Endometrium (tissue), 2 donors: ENCODE results near the gene NKX2-8.
A peak's percentile ranks its signal among the peaks of the same experiment; 100 is the strongest.
"Not testable (repeated sequence)": the region's sequence is repeated elsewhere in the genome, so short reads cannot be mapped to it uniquely, and the experiment has no call there.

Source experiments
- FAIRE-seq: peaks from 2 replicates; lab custom pipeline; 2012; peaks lifted over from hg19 to GRCh38; lab: Jason Lieb, UNC
- donor health status: control.
- donor health status: control.

Gene NKX2-8

GRCh38 chr14:36580141-36580855, 2.1 kb downstream of the NKX2-8 start:
- FAIRE-seq, result no peak

DNA sequence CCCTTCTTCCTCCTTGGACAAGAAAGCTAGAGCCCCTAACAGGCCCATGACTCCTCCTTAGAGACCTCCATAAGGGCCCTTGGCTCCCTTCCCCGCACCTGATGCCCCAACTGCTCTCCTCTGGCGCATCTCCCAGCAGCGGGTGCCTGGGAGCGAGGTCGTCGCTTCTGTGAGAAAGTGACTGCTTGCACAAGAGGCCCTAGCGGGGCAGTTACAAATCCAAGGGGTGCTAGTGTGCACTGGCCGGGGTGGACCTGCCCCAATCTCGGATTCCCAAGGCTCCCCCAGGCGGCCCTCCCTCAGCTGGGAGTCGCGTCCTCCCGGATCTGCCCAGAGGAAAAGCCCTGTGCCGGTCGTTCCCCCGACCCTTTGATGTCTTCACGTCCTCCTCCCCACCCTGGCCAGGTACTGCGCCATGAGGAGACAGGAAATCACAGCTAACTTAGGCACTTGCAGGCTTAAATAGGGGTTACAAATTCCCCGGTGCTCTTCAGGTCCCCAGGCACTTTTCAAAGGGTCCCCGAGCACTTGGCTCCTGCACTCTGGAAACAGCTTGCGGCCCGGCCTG, 2.8 kb downstream of the NKX2-8 start:
- FAIRE-seq, result no peak

DNA sequence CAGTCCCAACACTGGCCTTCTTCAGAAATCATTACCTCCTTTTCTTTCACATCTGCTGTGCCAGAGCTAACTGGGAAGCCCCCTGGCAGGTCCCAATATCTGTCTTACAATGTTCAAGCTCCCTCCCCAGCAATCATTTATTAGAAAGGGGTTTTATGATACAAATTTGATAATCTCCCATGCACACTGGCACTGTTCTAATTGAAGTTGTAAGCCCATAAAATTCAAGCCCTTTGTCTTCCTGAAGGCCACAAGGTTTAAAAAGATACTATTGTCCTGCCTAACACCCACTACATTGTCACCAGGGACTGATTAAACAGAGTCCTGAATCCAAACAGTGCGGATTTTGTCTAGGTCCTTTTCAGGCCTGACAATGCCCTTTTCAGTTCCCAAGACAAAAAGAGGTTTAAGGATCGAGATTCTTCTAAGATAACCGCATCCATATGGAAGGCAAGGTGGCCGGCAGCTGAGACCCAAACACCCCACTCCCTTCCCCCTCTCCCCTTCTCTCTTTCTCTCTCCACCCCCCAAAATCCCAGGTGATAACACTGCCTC, 3.3 kb downstream of the NKX2-8 start:
- FAIRE-seq, result no peak

- no peak for FAIRE-seq
These were observed 12.3 kb downstream of the NKX2-8 start for GRCh38 chr14:36570065-36570464.

DNA sequence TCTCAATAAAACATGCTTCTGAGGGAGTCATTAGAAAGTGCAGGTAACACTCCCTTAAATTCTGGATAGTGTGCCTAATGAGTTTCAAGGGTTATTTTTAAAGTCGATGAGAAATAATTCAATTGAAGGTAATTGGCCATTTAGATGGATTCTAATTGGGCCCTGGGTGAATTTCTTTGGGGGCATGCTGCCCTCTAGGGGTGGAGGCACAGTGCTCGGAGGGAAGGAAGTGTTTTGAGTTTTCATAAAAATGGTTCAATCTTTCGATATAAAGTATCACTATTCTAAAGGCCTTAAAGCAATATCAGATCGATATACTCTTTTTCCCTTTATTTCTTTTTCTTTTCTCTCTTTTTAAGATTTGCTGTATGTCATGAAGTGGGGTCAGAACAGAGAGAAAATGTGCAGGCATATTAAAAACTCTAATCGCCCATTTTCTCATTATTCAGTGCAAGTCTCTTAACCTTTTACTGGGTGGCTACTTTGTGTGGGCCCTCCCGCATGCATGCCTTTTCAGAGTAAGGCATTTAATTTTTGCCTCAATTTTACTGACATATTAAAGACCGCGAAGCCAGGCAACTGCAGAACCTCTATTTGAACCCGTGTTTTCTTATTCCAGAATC, 25.5 kb downstream of the NKX2-8 start:
- FAIRE-seq, result no peak

DNA sequence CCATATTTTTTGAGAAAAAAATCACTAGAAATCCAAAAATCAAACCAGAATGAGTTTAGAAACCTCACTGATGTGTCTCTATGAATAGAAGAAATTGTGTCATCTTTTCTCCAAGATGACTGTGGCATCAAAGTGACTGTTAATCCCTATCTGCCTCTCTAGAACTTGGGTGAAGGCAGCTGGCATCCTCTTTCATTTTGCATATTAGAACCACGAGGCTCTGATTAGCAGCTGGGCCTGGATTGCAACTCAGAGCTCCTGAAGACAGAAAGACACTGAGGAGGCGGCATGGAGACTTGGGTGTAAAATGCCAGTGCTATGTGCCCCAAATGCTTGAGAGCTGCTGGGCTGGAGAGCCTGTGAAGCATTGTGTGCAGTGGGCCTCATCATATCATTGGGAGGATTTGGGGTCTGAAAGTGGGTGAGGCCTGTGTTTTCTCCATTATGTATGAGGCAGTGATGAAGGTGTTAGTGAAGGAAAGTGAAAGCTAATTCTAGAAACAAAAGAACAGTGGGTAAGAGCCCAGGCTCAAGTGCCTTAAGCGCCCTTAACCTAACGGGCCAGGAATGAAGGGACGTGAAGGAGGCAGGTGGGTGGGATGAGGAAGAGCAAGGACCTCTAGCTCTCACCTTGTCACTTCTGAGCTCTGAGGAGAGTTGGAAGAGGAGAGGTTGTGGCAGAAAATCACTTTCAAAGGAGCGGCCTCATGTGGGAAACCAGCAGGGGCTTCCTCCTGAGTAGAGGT, 26.2 kb downstream of the NKX2-8 start:
- FAIRE-seq, result no peak

GRCh38 chr14:36553656-36554260, 28.7 kb downstream of the NKX2-8 start:
- FAIRE-seq, result peak; percentile 72

DNA sequence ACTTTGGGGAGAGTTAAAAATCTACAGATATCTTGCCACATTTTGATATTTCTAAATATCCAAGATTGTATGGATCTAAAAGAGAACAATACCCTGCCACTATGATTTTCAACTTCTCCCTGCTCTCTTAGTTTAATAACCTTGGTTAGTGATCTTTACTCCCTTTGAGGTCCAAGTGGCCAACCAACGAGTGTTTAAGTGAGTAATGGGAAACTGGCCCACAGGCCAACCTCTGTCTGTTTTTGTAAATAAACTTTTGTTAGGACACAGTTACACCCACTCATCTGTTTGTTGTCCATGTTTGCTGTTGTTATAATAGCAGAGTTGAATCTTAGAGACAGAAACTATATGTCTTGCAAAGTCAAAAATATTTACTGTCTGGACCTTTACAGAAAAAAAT, 31.5 kb downstream of the NKX2-8 start:
- FAIRE-seq, result no peak

GRCh38 chr14:36544280-36544679, 38.1 kb downstream of the NKX2-8 start:
- not testable (repeated sequence) for FAIRE-seq

- FAIRE-seq, result no peak
These were observed 44.4 kb downstream of the NKX2-8 start for GRCh38 chr14:36538051-36538450.
